ENCODE results near the gene LYZL2. TPM values are rescaled to one million over a fixed set of nuclear protein-coding genes. Genes with fewer than 3 reads are reported as not detected.

Gene LYZL2
- total and polyA plus RNA-seq, 2 of the 8 experiments (the other 6 are each of a cell fraction or from before 2014, with no cell fraction given): not detected

- H3K14ac ChIP-seq (ENCODE audit: insufficient read length): no peak overlapping the region
- no peak overlapping the region for H3K4me2 ChIP-seq (ENCODE audit: insufficient read depth in 1 of 2, low read depth in 2 of 2, low read length in 2 of 2)
- no peak overlapping the region for H4K5ac ChIP-seq (ENCODE audit: insufficient read length, low read depth, low read length)
- WGBS, 2 experiments (ENCODE audit: extremely low coverage in 1 of 2, insufficient coverage in 1 of 2, insufficient read length in 1 of 2, insufficient replicate concordance in 2 of 2, low coverage in 1 of 2, low lambda C conversion rate in 2 of 2, missing lambda C conversion rate in 1 of 2): 95% methylated on average over 7 of the region's 7 CpGs; no CpG with 5 or more reads in 1 of the 2 experiments
- H3K79me1 ChIP-seq (ENCODE audit: low read depth, low read length): no peaks in the 10 kb centered on the region
- H2AFZ ChIP-seq (ENCODE audit: low read length): no peak overlapping the region
- no peaks in the 10 kb centered on the region for H4K20me1 ChIP-seq (replicated peaks in 1 of 2; ENCODE audit: control insufficient read depth in 1 of 2, insufficient read depth in 2 of 2, low read length in 2 of 2)
- H2BK5ac ChIP-seq (ENCODE audit: low read depth, low read length): no peak overlapping the region
- H3K27ac ChIP-seq (ENCODE audit: low read depth, low read length): no peak overlapping the region
- H4K8ac ChIP-seq (ENCODE audit: extremely low read depth, insufficient read depth, low read length): 0 out of 2 replicates have a peak overlapping the region, but pooled peaks have one; percentile 16
- no peak overlapping the region for H3K23ac ChIP-seq (ENCODE audit: insufficient read length)
- peaks cover 0 to 19% (median 6%) of the 10 kb centered on the region in 4 experiments; a peak in 4 of 7 replicates for H3K27me3 ChIP-seq (replicated peaks in 1 of 4; ENCODE audit: control insufficient read depth in 3 of 4, extremely low read depth in 1 of 4, insufficient read depth in 3 of 4, low read length in 3 of 4)
- CTCF ChIA-PET (ENCODE audit: partially characterized antibody): interaction anchor here (1.0 to 8.7 kb wide), 9 partner anchors 8 to 200 kb away, joined by 3 to 129 read pairs (median 4); no protein-coding TSS in a partner anchor
- H3K56ac ChIP-seq (replicated peaks; ENCODE audit: insufficient read length, low read depth, low read length): no peak overlapping the region
- H2BK12ac ChIP-seq (ENCODE audit: low read depth, low read length): no peak overlapping the region
- no peak overlapping the region for H2BK20ac ChIP-seq (ENCODE audit: low read length)
- H4K91ac ChIP-seq (replicated peaks; ENCODE audit: insufficient read length, low read length): no peak overlapping the region
- H2BK15ac ChIP-seq (ENCODE audit: low read length): no peak overlapping the region
- peaks cover 0 to 3% (median 1%) of the 10 kb centered on the region in 4 experiments; a peak in 2 of 7 replicates for H3K4me1 ChIP-seq (replicated peaks in 1 of 4; ENCODE audit: control insufficient read depth in 3 of 4, insufficient read depth in 4 of 4, low read length in 3 of 4)
- H3K79me2 ChIP-seq (ENCODE audit: control insufficient read depth in 1 of 2, insufficient read depth in 2 of 2, low read length in 2 of 2): no peaks in the 10 kb centered on the region
- no peak overlapping the region for H2BK120ac ChIP-seq (replicated peaks; ENCODE audit: low read depth, low read length)
- FAIRE-seq (no peak), DNase-seq (ENCODE audit: low read depth in 1 of 2, low spot score in 2 of 2) (no peak)
- POLR2A ChIA-PET (ENCODE audit: partially characterized antibody): no interaction called here
- H3K4me3 ChIP-seq (ENCODE audit: extremely low read depth in 1 of 4, insufficient read depth in 2 of 4, low read depth in 3 of 4, low read length in 4 of 4): no peak overlapping the region
- no peak overlapping the region for H2AK5ac ChIP-seq (ENCODE audit: low read depth, low read length)
- H3K36me3 ChIP-seq (ENCODE audit: control insufficient read depth in 2 of 4, insufficient read depth in 4 of 4, low read length in 3 of 4): no peaks in the 10 kb centered on the region
- no peak overlapping the region for H3K9ac ChIP-seq (replicated peaks in 1 of 4; ENCODE audit: extremely low read depth in 1 of 4, low read depth in 3 of 4, low read length in 3 of 4)
- H3K18ac ChIP-seq (ENCODE audit: extremely low read depth, low read length): no peak overlapping the region
- H3K9me3 ChIP-seq (ENCODE audit: insufficient read depth in 2 of 2, low read depth in 1 of 2, low read length in 1 of 2): no peaks in the 10 kb centered on the region
- H3K23me2 ChIP-seq (ENCODE audit: low read depth, low read length): no peaks in the 10 kb centered on the region
- H3K4ac ChIP-seq (replicated peaks; ENCODE audit: insufficient read length, low read depth, low read length): no peak overlapping the region
- TF ChIP-seq CTBP2 (IDR thresholded peaks at IDR 0.05; ENCODE audit: borderline replicate concordance, insufficient read depth, insufficient read length, low read length): no peak
- no peak for TF ChIP-seq POLR2A (IDR thresholded peaks at IDR 0.05; ENCODE audit: control extremely low read depth in 1 of 2, low read depth in 2 of 2, low read length in 2 of 2)
- no peak for TF ChIP-seq USF2 (IDR thresholded peaks at IDR 0.05; ENCODE audit: low read length)
- TF ChIP-seq TBP (IDR thresholded peaks at IDR 0.05; ENCODE audit: low read depth, low read length): no peak
- TF ChIP-seq SP4 (IDR thresholded peaks at IDR 0.05; ENCODE audit: low read length): no peak
- TF ChIP-seq BCL11A (IDR thresholded peaks at IDR 0.05; ENCODE audit: low read depth in 2 of 2, low read length in 2 of 2): no peak
- no peak for TF ChIP-seq JUN (IDR thresholded peaks at IDR 0.05; ENCODE audit: low read depth, low read length)
- TF ChIP-seq NANOG (IDR thresholded peaks at IDR 0.05; ENCODE audit: insufficient read depth, low read depth, low read length, poor library complexity, severe bottlenecking): no peak
- TF ChIP-seq EP300 (IDR thresholded peaks at IDR 0.05; ENCODE audit: borderline replicate concordance in 1 of 2, low read depth in 2 of 2, low read length in 2 of 2): no peak
- TF ChIP-seq TCF12 (IDR thresholded peaks at IDR 0.05; ENCODE audit: low read depth, low read length): no peak
- no peak for TF ChIP-seq EGR1 (IDR thresholded peaks at IDR 0.05; ENCODE audit: borderline replicate concordance, low read depth, low read length)
- TF ChIP-seq CHD1 (IDR thresholded peaks at IDR 0.05; ENCODE audit: low read depth, low read length): no peak
Measured at GRCh38 chr10:30589441-30589840, 40.1 kb downstream of the LYZL2 start.
